CMK (cell line): Measurements from ENCODE around the gene TMEM253.
A peak's percentile ranks its signal among the peaks of the same experiment; 100 is the strongest.

Experiments
- DNase-seq: peaks from one replicate; pipeline ENCODE4 v3.0.0-alpha.2; 2010; ENCODE audit warnings: low read depth

Gene TMEM253

DNA sequence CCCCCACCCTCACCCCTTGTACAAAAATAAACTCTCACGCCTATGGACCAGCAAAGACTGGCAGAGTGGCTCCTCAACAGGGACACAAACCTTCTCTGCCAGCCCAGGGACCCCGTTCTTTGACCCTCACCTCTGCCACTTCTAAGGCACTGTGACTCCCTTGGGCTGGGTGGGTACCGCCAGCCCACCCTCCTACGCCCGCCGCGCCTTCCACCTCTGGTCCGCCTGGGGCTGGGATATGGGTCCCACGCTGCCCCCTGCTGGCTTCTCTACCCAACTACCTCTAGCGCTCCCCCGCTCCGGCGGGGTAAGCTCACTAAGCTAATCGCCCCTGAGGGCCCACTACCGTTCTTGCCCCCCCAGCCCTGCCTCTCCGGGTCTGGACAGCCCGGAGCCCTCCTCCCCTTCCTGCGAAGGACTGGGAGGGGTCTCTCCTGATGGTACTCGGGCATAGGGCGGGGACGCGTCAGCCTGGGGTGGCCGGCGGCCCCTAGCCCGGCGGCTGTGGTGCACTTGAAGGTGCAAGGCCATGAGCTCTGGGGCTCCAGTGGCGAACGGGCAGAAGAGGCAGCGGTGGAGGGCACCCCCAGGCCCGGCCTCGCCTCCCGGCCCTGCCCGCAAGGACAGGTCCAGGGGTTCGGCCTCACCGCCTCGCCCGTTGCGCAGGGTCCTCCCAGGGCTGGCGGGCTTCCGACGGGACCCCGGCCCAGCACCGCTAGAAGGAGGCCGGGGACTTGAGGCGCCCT is 10.5 kb upstream of the TMEM253 start:
- no peak for DNase-seq

DNA sequence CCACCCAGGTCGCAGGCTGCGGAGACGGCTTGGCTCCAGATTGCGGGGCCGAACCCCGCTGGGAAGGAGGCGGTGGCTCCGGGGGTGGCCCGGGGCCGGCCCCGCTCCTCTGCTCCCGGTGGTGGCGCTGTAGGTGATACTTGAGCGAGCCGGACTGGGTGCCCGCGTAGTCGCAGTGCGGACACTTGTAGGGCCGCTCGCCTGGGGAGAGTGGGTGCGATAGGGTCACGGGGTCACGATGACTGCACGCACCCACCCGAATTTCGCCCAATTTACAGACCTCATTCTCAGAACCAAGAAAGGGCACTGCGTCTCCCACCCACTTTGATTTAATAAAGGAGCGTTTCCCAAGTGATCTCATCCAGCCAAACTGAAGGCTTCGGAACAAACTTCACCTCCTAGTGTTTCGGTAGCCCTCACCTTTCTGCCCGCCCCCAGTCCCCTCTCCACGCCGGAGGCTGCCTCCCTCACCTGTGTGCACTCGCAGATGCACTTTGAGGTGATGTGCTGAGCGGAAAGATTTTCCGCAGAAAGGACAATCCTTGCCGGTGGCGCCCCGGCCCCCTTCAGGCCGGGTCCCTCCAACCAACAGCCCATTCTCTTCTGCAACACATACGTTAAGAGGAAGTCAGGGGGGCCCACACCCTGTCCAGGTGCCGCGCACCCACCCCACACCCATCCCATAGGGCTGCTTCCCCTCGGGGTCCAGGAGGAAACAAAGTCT is 9.8 kb upstream of the TMEM253 start:
- DNase-seq = no peak

DNA sequence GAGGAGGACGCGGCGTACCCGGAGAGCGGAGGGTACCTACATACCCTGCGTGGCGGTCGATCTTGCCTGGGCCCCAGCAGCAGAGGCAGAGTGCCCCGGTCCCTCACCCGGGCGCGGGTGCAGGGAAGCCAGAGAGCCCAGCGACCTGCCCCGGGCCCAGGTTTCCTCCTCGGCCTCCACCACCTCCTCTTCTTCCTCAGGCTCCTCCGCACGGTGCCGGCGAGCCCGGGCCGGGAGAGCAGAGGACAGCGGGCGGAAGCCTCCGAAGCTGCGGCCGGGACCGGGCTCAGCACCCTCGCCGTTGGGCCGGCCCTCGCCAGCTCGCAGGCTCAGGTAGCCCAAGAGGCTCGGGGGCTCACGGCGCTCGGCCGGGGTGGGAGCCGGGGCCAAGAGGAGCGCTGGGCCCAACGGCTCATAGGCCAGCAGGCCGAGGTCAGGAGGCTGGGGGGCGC is 9.0 kb upstream of the TMEM253 start:
- no peak for DNase-seq

DNA sequence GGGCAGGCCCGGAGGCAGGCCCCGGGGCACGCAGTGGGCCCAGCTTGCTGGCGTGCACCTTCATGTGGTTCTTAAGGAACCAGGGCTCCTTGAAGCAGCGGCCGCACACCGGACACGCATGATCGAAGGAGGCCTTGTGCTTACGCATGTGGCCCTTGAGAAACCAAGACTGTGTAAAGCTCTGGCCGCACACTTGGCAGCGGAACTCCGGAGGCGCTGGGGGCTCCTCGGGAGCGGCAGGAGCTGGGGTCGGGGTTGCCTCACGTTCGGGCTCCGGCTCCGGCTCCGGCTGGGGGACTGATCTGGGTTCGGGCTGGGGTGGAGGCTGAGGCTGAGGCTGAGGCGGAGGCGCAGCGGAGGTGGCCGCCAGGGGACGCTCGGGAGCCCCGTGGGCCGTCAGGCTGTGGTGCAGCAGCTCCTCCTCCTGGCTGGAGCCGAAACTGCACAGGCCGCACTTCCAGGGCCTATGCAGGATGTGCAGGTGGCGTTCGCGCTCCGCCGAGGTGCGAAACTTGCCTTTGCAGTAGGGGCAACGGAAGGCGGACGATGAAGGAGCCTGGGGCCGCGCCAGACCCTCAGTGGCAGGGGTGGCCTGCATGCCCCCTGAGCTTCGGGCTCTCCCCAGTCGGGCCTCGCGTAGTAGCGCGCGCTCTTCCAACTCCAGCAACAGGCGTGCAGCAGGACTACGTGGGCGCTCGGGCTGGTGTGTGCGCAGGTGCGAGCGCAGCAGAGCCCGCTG is 8.4 kb upstream of the TMEM253 start:
- no peak for DNase-seq

DNA sequence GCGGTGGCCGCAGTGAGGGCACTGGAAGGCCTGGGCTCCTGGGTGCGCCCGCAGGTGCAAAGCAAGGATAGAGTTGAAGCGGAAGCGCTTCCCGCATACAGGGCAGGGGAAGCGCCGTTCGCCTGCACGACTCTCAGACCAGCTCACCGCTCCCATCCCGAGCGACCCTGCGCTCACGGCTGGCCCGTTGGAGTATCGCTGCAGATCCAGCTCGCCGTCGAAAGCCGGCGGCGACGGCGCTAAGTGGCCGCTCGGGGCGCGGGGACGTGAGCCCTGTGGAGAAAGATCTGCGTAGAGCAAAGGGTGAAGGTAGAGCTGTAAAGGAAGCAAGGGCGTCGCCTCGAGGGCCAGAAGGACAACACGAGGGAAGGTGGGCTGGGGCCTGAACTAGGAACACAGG is 7.8 kb upstream of the TMEM253 start:
- DNase-seq = no peak

DNA sequence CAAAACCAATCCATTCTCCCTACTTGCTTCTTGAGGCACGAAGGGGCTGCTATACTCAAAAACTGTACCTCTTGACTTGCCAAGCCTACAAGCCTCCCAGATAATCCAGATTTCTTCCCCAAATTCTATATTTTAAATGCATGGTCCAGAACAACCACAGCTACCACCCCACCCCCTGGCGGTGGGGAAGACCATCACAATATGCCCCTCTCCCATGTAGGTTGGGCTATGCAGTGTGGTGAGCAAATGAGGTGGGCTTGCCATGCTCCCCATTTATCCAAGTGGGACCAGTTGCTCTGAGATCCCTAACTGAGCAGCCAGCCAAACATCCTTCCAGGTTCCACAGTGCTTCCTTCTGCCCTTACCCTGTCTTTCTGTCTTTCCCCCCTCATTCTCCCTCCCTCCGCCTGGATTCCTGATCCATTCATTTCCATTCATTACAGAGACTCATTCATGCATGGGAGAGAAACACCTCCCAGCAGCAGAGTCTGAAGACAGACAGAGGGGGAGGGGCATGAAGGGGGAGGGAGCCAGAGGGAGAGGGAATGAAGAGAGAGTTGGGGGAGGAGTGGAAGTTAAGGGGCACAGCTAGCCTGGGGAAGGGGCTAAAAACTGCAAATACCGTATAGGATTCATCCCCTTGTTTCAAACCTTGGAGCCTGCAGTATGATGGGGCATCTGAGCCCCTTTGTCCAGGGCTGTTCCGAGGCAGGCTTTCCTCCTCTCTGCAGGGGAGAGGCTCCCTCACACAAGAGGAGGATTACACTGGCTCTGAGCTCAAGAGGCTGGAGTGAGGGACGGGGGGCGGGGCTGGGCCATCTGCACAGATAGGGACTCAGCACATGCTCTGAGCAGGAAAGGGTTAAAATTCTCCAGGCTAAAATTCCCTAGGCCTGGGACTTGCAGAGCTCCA is 6.8 kb upstream of the TMEM253 start:
- no peak for DNase-seq

DNA sequence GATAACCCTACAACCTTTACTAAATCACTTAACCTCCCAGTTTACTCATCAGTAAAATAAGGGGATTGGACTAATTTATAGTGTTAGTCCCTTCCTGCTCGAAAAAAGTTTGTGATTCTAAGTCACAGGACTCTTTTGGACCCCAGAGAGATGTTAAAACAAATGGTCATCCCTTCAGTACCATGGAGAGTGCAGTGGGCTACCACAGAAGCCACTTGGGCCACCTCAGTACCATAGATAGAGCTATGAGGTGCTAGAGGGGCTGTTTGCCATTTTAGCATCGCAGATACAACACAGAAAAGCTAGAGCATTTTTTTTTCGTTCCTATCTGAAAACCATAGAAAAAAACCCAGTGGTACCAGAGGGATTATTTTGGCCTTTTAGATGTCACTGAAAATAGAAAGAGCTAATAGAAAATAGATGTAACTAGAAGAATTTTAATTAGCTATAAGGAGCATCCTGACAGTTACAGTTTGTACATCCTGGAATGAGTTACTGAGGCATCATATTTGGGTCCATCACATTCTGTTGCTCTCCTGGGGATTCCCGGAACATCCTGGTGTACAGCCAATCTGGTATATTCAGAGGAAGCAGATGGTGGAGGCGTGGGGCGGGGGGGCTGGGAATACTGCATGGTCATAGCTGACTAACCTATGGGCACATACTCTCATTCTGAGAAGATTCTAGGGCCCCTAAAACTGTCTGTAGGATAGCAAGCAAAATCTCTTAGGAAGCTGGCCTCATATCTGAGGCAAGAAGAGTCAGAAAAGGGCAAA is 5.2 kb upstream of the TMEM253 start:
- no peak for DNase-seq

DNA sequence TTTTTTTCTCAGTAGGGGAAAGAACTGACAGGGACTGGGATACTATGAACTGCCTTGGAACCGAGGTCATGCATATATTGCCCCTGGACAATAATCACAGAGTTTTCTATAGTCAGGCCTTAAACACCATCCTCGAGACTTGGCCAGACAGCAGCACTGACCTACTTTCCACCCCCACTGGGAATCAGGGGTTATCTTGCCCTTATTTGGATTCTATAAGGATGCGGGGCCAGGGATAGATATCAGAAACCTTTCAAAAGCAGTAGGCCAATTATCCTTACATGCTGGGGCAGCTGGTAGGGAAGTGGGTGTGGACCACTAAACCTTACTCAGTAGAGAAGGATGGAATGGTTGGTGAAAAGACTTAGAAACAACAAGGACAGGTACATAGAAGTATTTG is 4.4 kb upstream of the TMEM253 start:
- no peak for DNase-seq

DNA sequence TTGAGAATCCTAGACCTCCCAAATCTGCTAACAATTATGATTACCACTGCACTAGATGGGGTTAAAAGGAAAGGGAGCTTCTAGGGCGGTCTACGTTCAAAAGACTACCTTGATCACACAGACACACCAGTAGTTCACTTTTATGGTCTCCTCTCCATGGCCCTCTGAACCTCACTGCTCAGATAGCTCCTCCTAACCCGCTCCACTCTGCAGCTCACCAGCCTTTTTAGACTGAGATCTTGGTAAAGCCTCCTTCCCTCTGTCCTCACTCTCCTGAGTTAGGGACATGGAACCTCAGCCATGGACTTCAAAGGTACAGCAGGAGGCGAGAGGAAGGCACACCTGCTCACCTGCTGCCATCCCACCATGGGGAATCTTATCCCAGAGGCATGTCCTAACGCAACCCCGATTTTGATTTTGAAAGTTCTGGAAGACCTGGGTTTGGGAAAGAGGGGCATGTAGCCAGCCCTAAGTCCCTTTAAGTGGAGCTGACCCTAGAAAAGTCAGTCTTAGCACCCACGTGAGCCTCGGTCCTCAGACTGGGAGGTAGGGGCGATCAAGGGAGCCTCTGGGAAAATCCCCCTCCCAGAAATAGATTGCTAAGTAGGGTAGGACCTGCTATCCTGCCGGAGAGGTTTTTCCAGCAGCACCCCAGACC is 3.8 kb upstream of the TMEM253 start:
- DNase-seq = no peak

DNA sequence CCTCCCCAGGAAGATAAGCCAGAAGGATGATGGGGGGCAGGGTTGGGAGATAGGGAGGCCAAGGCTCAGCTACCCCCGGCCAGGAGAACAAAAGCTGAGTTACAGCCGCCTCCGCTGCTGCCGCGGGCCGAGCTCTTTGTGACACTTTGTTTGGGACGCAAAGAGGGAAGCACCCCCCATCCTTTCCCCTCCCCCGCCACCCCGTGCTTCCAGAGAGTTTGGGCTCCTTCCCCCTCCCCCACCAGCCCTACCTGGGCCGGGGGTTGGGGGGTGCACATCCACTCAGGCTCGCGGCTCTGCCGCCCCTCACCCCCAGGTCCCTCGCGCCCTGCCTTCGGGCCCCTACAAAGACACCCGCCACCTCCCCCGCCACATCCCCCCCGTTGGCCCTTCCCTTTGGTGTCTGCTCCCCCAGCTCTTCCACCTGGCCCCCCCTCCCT is 3.2 kb upstream of the TMEM253 start:
- no peak for DNase-seq

DNA sequence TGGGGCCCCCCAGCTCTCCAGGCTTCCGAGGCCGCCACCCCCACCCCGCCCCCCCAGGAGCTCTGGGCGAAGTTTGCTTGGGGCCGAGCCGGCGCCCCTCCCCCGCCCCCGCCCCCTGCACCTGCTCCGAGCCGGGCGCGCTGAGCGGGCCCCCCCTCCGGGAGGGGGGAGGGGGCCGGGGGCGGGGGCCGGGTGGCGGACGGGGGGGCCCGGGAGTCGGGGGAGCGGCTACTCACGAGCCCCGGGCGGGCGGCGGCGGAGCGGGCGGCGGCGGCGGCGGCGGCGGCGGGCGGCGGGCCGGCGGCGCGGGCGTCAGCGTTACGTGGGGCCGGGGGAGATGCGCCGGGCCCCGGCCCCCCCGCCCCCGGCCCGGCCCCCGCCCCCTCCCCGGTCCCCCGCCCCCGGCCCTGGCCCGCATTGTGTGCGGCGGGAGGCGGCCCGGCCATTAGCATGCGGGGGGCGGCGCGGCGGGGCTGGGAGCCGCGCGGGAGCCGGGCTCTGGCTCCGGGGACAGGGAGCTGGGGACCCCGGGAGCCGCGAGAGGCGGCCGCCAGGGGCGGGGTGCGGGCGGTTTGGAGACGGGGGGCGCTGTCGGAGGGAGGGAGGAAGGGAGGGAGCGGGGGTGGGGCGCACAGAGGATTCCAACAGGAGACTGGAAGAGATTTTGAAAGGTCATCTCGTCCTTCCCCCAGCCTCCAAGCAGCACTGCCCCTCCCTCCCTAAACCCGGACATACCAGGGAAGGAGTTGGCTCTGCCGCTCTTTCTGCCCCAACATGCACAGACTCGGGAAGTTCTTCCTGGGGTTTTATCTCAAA is 2.6 kb upstream of the TMEM253 start, which contains the start of gene ZNF219:
TSS of gene ZNF219 (minus strand) at position 580 of the 816 bp plus-strand sequence. CDS start 5,064 bp downstream, outside the sequence.
- DNase-seq = peak; percentile 30

DNA sequence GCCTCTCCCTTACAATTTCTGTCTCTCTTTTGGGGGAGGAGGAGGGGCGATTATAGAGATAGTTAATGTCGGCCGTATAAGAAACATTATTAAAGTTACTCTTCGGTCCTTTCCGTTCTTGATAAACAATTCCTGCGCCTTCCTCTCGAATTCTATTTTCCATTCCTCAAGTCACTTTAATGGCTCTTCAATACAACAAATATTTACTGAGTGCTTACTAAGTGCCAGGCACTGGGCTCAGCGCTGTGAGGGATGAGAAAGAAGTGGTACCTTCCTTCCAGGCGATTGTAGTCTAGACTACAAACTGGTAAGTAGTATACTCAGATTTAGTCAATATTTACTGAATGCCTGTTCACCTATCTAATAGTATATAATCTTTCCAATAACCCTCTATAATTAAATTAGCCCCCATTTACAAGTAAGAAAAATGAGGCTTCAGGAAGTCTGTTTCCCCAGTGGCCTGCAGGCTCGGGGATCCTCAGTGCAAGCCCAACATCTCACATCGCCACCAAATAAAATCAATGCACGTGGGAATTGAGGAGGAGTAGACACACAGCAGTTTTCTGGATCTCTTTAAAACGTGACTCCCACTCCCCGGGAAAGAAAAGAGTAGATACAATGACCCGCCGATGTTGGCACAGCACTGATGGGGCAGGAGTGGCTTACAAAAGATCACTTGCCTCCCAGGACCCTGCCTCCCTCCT is 1.8 kb upstream of the TMEM253 start:
- no peak for DNase-seq

DNA sequence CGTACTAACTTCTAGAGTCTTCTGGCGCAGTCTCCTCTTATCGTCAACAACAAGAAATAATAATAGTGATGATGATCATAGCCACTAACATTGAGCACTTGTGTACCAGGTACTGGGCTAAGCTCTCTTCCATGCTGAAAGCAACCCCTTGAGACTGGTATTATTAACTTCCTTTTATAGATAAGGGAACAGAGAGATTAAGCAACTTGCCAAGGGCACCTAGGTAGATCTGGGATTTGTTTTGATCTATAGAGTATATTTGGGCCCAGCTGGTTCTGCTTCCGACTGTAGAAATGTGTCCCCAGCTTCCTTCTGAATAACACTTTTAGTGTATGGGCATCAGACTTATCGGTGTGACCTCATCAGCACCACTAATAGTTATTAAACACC is 1.3 kb upstream of the TMEM253 start:
- DNase-seq = no peak

DNA sequence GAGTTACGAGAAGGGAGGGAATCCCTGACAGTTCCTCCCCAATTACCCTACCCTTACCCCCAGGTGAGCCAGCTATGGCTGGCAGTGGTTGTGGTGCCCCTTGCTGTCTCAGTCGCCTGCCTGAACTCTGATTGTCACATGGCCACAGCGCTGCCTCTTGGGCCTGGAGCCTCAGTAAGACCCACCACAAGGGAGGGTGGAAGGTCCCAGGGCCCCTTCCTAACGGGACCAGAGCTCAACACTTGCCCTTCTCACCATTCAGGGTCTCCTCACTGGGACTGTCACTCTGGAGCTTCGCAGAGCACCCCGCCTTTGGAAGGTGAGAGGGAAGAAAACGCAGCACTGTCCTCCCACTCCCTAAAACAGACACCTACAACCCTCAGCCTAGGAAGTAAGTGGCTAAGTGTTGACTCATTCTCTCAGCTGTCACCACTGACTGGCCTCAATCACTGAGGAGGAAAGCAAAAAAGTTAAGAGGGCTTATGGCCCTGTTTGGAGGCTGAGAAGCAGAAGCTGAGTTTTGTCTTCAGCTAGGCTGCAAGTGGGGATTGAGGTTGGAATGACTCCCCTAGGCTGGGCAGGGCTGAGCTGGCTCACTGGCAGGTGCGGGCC is 1.0 kb downstream of the TMEM253 start:
- no peak for DNase-seq

DNA sequence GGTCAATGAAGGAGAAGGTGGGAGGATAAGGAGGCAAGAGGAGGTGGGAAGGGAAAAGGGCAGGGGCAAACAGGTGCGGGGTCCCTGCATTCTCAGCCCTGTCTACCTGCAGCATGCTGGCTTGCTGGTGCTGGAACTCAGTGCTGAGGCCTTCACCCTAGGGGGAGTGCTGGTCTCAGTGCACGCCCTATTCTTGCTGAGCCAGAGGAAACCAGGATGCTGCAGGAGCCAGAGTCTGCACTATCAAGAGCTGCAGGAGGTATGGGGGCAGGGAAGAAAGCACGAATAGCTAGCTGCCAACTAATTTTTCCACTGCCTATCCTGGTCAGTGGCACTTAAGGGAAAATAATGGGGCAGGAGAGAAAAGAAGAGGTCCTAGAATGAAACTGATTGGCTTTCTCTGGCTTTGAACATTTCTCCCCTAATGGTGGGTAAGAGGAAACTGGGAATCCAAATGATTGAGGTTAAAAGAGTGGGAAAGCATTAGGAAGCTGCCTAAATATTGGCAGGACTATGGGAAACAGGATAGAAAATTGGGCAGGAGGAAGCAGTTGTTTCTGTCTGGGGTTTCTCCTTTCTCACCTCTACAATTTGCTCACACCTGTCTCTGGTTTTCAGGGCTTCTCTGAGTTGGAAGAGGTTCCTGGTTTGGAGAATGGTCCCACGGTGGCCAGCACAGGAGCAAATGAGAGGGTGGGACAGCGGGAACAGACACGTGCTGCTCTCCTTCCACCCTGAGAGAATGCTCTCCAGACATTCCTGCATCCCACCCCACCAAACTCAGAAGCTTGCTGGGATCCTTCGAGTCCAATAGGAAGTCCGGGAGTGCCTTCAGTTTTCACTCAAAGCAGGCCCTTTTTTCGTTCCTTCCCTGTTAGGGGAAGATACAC is 1.9 kb downstream of the TMEM253 start:
- no peak for DNase-seq

DNA sequence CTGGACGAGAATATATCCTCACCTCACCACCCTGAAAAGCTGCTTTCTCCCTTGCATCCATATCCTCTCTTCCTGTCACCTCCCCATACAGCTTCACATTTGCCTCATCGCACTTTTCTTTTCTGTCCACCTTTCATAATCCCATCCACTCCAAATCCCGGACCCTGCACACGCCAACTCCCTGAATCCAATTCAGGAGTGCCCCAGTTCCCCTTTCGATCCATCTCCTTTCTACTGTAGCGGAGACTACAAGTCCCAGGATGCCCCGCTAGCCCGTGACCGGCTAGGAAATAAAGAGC is 2.5 kb downstream of the TMEM253 start:
- no peak for DNase-seq

DNA sequence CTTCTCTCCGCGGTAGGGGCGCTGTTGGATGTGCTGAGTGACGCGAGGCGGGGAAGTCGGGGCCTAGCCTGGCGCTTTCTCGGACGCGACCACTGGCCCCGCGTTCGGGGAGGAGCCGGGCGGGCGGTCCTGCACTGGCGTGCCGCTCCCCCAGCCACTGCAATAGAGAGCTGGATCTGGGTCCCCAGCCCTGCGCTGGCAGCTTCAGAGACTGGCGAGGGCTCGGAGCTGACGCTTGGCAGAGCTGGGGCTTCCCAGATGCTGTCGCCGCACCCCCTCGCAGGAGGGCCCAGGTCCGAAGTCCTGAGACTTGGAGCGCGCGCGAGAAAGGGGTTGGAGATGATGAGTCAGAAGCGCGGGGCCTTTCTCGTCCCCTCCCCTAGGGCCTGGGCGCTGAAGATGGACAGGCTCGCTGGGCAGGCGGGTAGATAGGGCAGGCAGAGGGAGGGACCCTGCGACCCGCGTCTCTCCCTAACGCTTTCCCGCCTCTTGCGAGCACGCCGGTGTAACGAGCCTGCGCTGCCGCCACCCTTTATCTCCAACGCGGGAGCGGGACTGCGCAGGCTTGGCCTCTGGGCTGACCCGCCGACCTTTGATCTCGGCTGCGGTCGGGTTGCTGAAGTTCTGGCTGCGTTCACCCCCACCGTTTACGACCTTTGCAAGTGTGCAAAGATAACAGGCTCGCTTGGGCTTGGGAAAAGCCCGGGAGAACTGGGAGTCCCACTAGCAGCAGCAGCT is 3.0 kb downstream of the TMEM253 start:
- peak; percentile 85 for DNase-seq
